Kidney epithelial cell (primary cell): Measurements from ENCODE around the gene SCN4A. TPM values are rescaled to one million over a fixed set of nuclear protein-coding genes. Genes with fewer than 3 reads are reported as not detected.
A peak's percentile ranks its signal among the peaks of the same experiment; 100 is the strongest.

Experiments
- DNase-seq: peaks from one replicate; pipeline ENCODE4 v3.0.0-alpha.2; 2010; ENCODE audit warnings: low read depth
- H3K27me3 ChIP-seq: 2 replicates; pipeline ENCODE4 v1.6.0; 2011; ENCODE audit warnings: low read length; ENCODE audit not compliant: control insufficient read depth, insufficient read depth
- H3K36me3 ChIP-seq: 2 replicates; pipeline ENCODE4 v1.5.1; 2011; ENCODE audit warnings: low read length; ENCODE audit not compliant: control insufficient read depth, insufficient read depth
- H3K4me3 ChIP-seq: 2 replicates; pipeline ENCODE4 v1.5.1; 2011; ENCODE audit warnings: low read depth, mild to moderate bottlenecking, control low read depth, low read length
- CTCF ChIP-seq: IDR thresholded peaks from 2 replicates; pipeline ENCODE4 v1.5.1; 2011; ENCODE audit warnings: mild to moderate bottlenecking, moderate library complexity, low read length, control low read depth, inconsistent platforms; ENCODE audit not compliant: insufficient read depth, poor library complexity, severe bottlenecking
- total RNA-seq: library from RNA; depleted of rRNA; stranded (reverse); fragments of >200 nt; gene quantifications from 2 replicates; pipeline ENCODE4 v1.2.3, GENCODE V29; 2015

The SCN4A gene
- total RNA-seq, 1 donor from 2014 or later: 0.33 TPM

- H3K36me3 ChIP-seq: no peaks in the 10 kb centered on the region
- no peak for TF ChIP-seq CTCF
- peaks cover 18% of the 10 kb centered on the region for H3K27me3 ChIP-seq
- H3K4me3 ChIP-seq: no peak overlapping the region
- no peak for DNase-seq
Measured at GRCh38 chr17:63955232-63955631, 17.5 kb downstream of the SCN4A start.

GRCh38 chr17:63954402-63955063 lies 18.2 kb downstream of the SCN4A start:
- H3K27me3 ChIP-seq: peaks cover 14% of the 10 kb centered on the region
- no peak for TF ChIP-seq CTCF
- H3K36me3 ChIP-seq: no peaks in the 10 kb centered on the region
- DNase-seq: no peak
- H3K4me3 ChIP-seq: no peak overlapping the region

GRCh38 chr17:63950940-63951907 lies 21.5 kb downstream of the SCN4A start:
- peaks cover 17% of the 10 kb centered on the region for H3K27me3 ChIP-seq
- no peak for DNase-seq
- no peak overlapping the region for H3K4me3 ChIP-seq
- peak; percentile 53 for TF ChIP-seq CTCF
- no peaks in the 10 kb centered on the region for H3K36me3 ChIP-seq

GRCh38 chr17:63949576-63950250 lies 23.0 kb downstream of the SCN4A start:
- H3K4me3 ChIP-seq: no peak overlapping the region
- no peak for TF ChIP-seq CTCF
- H3K36me3 ChIP-seq: no peaks in the 10 kb centered on the region
- no peak for DNase-seq
- peaks cover 15% of the 10 kb centered on the region for H3K27me3 ChIP-seq

- TF ChIP-seq CTCF: no peak
- Histone ChIP-seq H3K27me3 (peaks cover 9% of the 10 kb centered on the region), H3K36me3 (no peaks in the 10 kb centered on the region), H3K4me3 (no peak overlapping the region)
- no peak for DNase-seq
Measured at GRCh38 chr17:63948521-63948920, 24.2 kb downstream of the SCN4A start.
